HepG2 (cell line): ENCODE data around the gene C11orf16. TPM values are rescaled to one million over a fixed set of nuclear protein-coding genes. Genes with fewer than 3 reads are reported as not detected.

Source experiments
- AHR ChIP-seq: IDR thresholded peaks from 2 replicates; pipeline ENCODE4 v1.6.1; 2018; ENCODE audit warnings: missing genetic modification reagents, missing compliant biosample characterization
- HDAC1 ChIP-seq: sonication (generic); formaldehyde crosslinking; IDR thresholded peaks from 2 replicates; pipeline ENCODE4 v1.5.1; 2020; ENCODE audit warnings: mild to moderate bottlenecking, missing genetic modification reagents
- KLF6 ChIP-seq: IDR thresholded peaks from 2 replicates; pipeline ENCODE4 v1.8.0; 2016; ENCODE audit warnings: missing biosample characterization, missing genetic modification reagents
- MTA1 ChIP-seq: sonication (generic); formaldehyde crosslinking; IDR thresholded peaks from 2 replicates; pipeline ENCODE4 v1.4.0; 2020; ENCODE audit warnings: missing genetic modification reagents, mild to moderate bottlenecking, borderline replicate concordance
- SPEN ChIP-seq: sonication (generic); formaldehyde crosslinking; IDR thresholded peaks from 2 replicates; pipeline ENCODE4 v1.5.1; 2020; ENCODE audit warnings: low read depth, mild to moderate bottlenecking, missing genetic modification reagents
- ZFX ChIP-seq: sonication (generic); formaldehyde crosslinking; IDR thresholded peaks from 2 replicates; pipeline ENCODE4 v1.4.0; 2020; ENCODE audit warnings: mild to moderate bottlenecking, low read depth, missing genetic modification reagents, moderate library complexity
- ZNF331 ChIP-seq: sonication (generic); formaldehyde crosslinking; IDR thresholded peaks from 2 replicates; pipeline ENCODE4 v1.4.0; 2020; ENCODE audit warnings: missing genetic modification reagents
- ZNF431 ChIP-seq: sonication (generic); formaldehyde crosslinking; IDR thresholded peaks from 2 replicates; pipeline ENCODE4 v1.9.0; 2022; ENCODE audit warnings: missing genetic modification reagents, low read depth, mild to moderate bottlenecking, borderline replicate concordance
- ZNF451 ChIP-seq: sonication (generic); formaldehyde crosslinking; IDR thresholded peaks from 2 replicates; pipeline ENCODE4 v1.5.0; 2020; ENCODE audit warnings: mild to moderate bottlenecking, missing genetic modification reagents
- ZSCAN22 ChIP-seq: sonication (generic); formaldehyde crosslinking; IDR thresholded peaks from 2 replicates; pipeline ENCODE4 v1.4.0; 2020; ENCODE audit warnings: mild to moderate bottlenecking, missing genetic modification reagents
- polyA plus RNA-seq, 8 experiments: library from polyadenylated mRNA; depleted of rRNA in 3 of 8; stranded (reverse) in 7 of 8; unstranded in 1 of 8; fragments of >200 nt; fragmentation: Illumina TruSeq in 4 of 8; extraction: Trizol in 4 of 8; gene quantifications; 2 replicates each; pipeline versions ENCODE4 v1.2.1 to v1.2.3, GENCODE V29; 2011 to 2016; ENCODE audit warnings: low read depth in 4 of 8, missing spikeins in 1 of 8, mixed read lengths in 1 of 8; ENCODE audit not compliant: insufficient read depth in 1 of 8
- total RNA-seq, 5 experiments: library from RNA; depleted of rRNA; stranded (reverse); fragments of >200 nt; fragmentation: Illumina TruSeq; extraction: Trizol; gene quantifications; 2 replicates each; pipeline ENCODE4 v1.2.3, GENCODE V29; 2016; ENCODE audit warnings: low read depth in 1 of 5
- TF ChIP-seq, protein P1 (sequence below): sonication (generic); formaldehyde crosslinking; IDR thresholded peaks from 2 replicates; pipeline ENCODE4 v1.4.0; 2020; ENCODE audit warnings: missing genetic modification reagents, borderline replicate concordance
- TF ChIP-seq, protein P2 (sequence below): sonication (generic); formaldehyde crosslinking; IDR thresholded peaks from 2 replicates; pipeline ENCODE4 v1.4.0; 2020; ENCODE audit warnings: missing genetic modification reagents
- TF ChIP-seq, protein P3 (sequence below): sonication (generic); formaldehyde crosslinking; IDR thresholded peaks from 2 replicates; pipeline ENCODE4 v1.9.0; 2021; ENCODE audit warnings: missing genetic modification reagents, mild to moderate bottlenecking, borderline replicate concordance
- TF ChIP-seq, protein P4 (sequence below): sonication (generic); formaldehyde crosslinking; IDR thresholded peaks from 2 replicates; pipeline ENCODE4 v1.9.0; 2021; ENCODE audit warnings: mild to moderate bottlenecking, missing genetic modification reagents

Gene C11orf16
- total and polyA plus RNA-seq, 2 of the 13 experiments (the other 11 are each of a cell fraction or from before 2014, with no cell fraction given), result not detected

DNA sequence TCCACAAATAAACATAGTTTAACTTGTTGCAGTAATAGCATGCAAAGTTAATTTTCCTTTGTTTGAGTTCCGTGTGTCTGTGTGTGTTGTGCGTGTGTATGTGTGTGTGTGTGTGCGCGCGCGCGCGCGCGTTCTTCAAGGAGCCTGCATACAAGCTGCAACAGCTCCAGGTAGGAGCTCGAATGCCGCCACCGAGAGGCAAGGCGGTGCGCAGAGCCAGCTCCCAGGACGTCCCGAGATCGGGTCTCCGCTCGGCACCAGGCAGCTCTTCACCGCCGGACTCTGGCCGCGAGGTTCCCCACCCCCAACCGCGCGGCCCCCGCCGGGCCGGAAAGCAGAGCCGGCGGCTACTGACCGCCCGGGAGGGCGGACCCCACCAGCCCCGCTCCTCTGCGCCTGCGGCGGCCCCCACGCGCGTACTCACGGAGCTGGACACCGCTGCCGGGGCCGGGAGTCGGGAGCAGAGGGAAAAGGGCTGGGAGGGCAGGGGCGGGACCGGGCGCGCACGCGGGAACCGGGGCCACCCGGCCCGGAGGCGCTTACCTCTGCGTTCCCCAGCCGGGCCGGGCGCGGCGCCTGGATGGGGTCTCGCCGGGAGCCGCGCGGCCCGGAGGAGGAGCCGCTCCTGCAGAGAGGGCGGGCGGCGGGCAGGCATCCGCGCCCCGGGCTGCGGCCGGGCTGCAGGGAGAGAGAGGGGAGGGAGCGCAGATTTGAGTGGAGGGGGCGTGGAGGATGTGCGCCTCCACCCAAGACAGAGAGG lies 62.2 kb downstream of the C11orf16 start (continued):
- TF ChIP-seq, protein P1, sequence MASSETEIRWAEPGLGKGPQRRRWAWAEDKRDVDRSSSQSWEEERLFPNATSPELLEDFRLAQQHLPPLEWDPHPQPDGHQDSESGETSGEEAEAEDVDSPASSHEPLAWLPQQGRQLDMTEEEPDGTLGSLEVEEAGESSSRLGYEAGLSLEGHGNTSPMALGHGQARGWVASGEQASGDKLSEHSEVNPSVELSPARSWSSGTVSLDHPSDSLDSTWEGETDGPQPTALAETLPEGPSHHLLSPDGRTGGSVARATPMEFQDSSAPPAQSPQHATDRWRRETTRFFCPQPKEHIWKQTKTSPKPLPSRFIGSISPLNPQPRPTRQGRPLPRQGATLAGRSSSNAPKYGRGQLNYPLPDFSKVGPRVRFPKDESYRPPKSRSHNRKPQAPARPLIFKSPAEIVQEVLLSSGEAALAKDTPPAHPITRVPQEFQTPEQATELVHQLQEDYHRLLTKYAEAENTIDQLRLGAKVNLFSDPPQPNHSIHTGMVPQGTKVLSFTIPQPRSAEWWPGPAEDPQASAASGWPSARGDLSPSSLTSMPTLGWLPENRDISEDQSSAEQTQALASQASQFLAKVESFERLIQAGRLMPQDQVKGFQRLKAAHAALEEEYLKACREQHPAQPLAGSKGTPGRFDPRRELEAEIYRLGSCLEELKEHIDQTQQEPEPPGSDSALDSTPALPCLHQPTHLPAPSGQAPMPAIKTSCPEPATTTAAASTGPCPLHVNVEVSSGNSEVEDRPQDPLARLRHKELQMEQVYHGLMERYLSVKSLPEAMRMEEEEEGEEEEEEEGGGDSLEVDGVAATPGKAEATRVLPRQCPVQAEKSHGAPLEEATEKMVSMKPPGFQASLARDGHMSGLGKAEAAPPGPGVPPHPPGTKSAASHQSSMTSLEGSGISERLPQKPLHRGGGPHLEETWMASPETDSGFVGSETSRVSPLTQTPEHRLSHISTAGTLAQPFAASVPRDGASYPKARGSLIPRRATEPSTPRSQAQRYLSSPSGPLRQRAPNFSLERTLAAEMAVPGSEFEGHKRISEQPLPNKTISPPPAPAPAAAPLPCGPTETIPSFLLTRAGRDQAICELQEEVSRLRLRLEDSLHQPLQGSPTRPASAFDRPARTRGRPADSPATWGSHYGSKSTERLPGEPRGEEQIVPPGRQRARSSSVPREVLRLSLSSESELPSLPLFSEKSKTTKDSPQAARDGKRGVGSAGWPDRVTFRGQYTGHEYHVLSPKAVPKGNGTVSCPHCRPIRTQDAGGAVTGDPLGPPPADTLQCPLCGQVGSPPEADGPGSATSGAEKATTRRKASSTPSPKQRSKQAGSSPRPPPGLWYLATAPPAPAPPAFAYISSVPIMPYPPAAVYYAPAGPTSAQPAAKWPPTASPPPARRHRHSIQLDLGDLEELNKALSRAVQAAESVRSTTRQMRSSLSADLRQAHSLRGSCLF (CRISPR knock-in tag), result no peak
- TF ChIP-seq ZNF451 (no peak), MTA1 (CRISPR knock-in tag) (no peak), KLF6 (CRISPR knock-in tag) (no peak), ZNF431 (CRISPR knock-in tag) (no peak), HDAC1 (CRISPR knock-in tag) (0 out of 2 replicates have a peak, but pooled peaks have one; percentile 35), ZNF331 (CRISPR knock-in tag) (no peak), AHR (CRISPR knock-in tag) (no peak), ZSCAN22 (CRISPR knock-in tag) (no peak), ZFX (CRISPR knock-in tag) (peak; percentile 22; the same call in 1 of the 2 replicates), SPEN (CRISPR knock-in tag) (0 out of 2 replicates have a peak, but pooled peaks have one; percentile 14)
- TF ChIP-seq, protein P2, sequence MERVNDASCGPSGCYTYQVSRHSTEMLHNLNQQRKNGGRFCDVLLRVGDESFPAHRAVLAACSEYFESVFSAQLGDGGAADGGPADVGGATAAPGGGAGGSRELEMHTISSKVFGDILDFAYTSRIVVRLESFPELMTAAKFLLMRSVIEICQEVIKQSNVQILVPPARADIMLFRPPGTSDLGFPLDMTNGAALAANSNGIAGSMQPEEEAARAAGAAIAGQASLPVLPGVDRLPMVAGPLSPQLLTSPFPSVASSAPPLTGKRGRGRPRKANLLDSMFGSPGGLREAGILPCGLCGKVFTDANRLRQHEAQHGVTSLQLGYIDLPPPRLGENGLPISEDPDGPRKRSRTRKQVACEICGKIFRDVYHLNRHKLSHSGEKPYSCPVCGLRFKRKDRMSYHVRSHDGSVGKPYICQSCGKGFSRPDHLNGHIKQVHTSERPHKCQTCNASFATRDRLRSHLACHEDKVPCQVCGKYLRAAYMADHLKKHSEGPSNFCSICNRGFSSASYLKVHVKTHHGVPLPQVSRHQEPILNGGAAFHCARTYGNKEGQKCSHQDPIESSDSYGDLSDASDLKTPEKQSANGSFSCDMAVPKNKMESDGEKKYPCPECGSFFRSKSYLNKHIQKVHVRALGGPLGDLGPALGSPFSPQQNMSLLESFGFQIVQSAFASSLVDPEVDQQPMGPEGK (CRISPR knock-in tag), result 0 out of 2 replicates have a peak, but pooled peaks have one; percentile 19
- TF ChIP-seq, protein P3, sequence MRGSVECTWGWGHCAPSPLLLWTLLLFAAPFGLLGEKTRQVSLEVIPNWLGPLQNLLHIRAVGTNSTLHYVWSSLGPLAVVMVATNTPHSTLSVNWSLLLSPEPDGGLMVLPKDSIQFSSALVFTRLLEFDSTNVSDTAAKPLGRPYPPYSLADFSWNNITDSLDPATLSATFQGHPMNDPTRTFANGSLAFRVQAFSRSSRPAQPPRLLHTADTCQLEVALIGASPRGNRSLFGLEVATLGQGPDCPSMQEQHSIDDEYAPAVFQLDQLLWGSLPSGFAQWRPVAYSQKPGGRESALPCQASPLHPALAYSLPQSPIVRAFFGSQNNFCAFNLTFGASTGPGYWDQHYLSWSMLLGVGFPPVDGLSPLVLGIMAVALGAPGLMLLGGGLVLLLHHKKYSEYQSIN (CRISPR knock-in tag), result no peak
- TF ChIP-seq, protein P4, sequence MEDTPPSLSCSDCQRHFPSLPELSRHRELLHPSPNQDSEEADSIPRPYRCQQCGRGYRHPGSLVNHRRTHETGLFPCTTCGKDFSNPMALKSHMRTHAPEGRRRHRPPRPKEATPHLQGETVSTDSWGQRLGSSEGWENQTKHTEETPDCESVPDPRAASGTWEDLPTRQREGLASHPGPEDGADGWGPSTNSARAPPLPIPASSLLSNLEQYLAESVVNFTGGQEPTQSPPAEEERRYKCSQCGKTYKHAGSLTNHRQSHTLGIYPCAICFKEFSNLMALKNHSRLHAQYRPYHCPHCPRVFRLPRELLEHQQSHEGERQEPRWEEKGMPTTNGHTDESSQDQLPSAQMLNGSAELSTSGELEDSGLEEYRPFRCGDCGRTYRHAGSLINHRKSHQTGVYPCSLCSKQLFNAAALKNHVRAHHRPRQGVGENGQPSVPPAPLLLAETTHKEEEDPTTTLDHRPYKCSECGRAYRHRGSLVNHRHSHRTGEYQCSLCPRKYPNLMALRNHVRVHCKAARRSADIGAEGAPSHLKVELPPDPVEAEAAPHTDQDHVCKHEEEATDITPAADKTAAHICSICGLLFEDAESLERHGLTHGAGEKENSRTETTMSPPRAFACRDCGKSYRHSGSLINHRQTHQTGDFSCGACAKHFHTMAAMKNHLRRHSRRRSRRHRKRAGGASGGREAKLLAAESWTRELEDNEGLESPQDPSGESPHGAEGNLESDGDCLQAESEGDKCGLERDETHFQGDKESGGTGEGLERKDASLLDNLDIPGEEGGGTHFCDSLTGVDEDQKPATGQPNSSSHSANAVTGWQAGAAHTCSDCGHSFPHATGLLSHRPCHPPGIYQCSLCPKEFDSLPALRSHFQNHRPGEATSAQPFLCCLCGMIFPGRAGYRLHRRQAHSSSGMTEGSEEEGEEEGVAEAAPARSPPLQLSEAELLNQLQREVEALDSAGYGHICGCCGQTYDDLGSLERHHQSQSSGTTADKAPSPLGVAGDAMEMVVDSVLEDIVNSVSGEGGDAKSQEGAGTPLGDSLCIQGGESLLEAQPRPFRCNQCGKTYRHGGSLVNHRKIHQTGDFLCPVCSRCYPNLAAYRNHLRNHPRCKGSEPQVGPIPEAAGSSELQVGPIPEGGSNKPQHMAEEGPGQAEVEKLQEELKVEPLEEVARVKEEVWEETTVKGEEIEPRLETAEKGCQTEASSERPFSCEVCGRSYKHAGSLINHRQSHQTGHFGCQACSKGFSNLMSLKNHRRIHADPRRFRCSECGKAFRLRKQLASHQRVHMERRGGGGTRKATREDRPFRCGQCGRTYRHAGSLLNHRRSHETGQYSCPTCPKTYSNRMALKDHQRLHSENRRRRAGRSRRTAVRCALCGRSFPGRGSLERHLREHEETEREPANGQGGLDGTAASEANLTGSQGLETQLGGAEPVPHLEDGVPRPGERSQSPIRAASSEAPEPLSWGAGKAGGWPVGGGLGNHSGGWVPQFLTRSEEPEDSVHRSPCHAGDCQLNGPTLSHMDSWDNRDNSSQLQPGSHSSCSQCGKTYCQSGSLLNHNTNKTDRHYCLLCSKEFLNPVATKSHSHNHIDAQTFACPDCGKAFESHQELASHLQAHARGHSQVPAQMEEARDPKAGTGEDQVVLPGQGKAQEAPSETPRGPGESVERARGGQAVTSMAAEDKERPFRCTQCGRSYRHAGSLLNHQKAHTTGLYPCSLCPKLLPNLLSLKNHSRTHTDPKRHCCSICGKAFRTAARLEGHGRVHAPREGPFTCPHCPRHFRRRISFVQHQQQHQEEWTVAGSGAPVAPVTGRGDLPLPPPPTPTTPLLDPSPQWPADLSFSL (CRISPR knock-in tag), result peak; percentile 79
